Endothelial cell (in vitro differentiated cells): ENCODE results near the gene SEC24D. TPM values are rescaled to one million over a fixed set of nuclear protein-coding genes. Genes with fewer than 3 reads are reported as not detected.

Experiments used
- DNase-seq: peaks from one replicate; pipeline ENCODE4 v3.0.0; 2021; ENCODE audit warnings: low spot score
- H3K27ac Mint-ChIP-seq: one replicate; pipeline ENCODE4 v1.8.0; 2021; ENCODE audit warnings: mixed read lengths, inconsistent platforms; ENCODE audit not compliant: unreplicated experiment
- H3K27me3 Mint-ChIP-seq: one replicate; pipeline ENCODE4 v1.8.0; 2021; ENCODE audit warnings: mild to moderate bottlenecking, moderate library complexity, mixed read lengths, inconsistent platforms; ENCODE audit not compliant: unreplicated experiment
- H3K36me3 Mint-ChIP-seq: one replicate; pipeline ENCODE4 v1.8.0; 2021; ENCODE audit warnings: mild to moderate bottlenecking, low read depth, mixed read lengths, inconsistent platforms; ENCODE audit not compliant: unreplicated experiment
- H3K4me1 Mint-ChIP-seq: one replicate; pipeline ENCODE4 v1.8.0; 2021; ENCODE audit warnings: mild to moderate bottlenecking, mixed read lengths, inconsistent platforms; ENCODE audit not compliant: unreplicated experiment
- H3K4me3 Mint-ChIP-seq: one replicate; pipeline ENCODE4 v1.8.0; 2021; ENCODE audit warnings: mild to moderate bottlenecking, mixed read lengths, inconsistent platforms; ENCODE audit not compliant: unreplicated experiment
- H3K9me3 Mint-ChIP-seq: one replicate; pipeline ENCODE4 v1.8.0; 2021; ENCODE audit warnings: mixed read lengths, inconsistent platforms; ENCODE audit not compliant: unreplicated experiment
- CTCF ChIP-seq: fragments of 200-600 bp; sonication (generic); IDR thresholded peaks from one replicate; pipeline ENCODE4 v1.5.0; 2021; ENCODE audit warnings: antibody characterized with exemption; ENCODE audit not compliant: unreplicated experiment
- total RNA-seq: library from RNA; stranded (reverse); fragmentation: NEBNext Ultra II Directional; extraction: Animal tissue kit (Norgen Biotek cat#: 25700); gene quantifications from one replicate; pipeline ENCODE4 v1.2.1, GENCODE V29; 2021; ENCODE audit not compliant: unreplicated experiment

The SEC24D gene
- total RNA-seq, 1 donor from 2014 or later = 70.4 TPM

GRCh38 chr4:118762730-118763477 is 73.0 kb downstream of the SEC24D start:
- no peak overlapping the region for H3K4me3 Mint-ChIP-seq
- no peak for DNase-seq
- peaks cover 1% of the 10 kb centered on the region for H3K27me3 Mint-ChIP-seq
- H3K36me3 Mint-ChIP-seq = peaks cover 33% of the 10 kb centered on the region
- H3K9me3 Mint-ChIP-seq = no peaks in the 10 kb centered on the region
- no peak for TF ChIP-seq CTCF
- H3K4me1 Mint-ChIP-seq = no peaks in the 10 kb centered on the region
- no peak overlapping the region for H3K27ac Mint-ChIP-seq

- Mint-ChIP-seq H3K36me3 (peaks cover 36% of the 10 kb centered on the region), H3K27ac (no peak overlapping the region), H3K4me1 (no peaks in the 10 kb centered on the region)
Observed at GRCh38 chr4:118762155-118762554, 73.8 kb downstream of the SEC24D start.

GRCh38 chr4:118761397-118762016 is 74.4 kb downstream of the SEC24D start:
- DNase-seq = no peak
- TF ChIP-seq CTCF = no peak
- Mint-ChIP-seq H3K4me3 (no peak overlapping the region), H3K36me3 (peaks cover 30% of the 10 kb centered on the region), H3K27me3 (peaks cover 1% of the 10 kb centered on the region), H3K27ac (no peak overlapping the region), H3K4me1 (no peaks in the 10 kb centered on the region), H3K9me3 (no peaks in the 10 kb centered on the region)

More at GRCh38 chr4:118762155-118762554, 73.8 kb downstream of the SEC24D start:
- Mint-ChIP-seq H3K9me3 (no peaks in the 10 kb centered on the region), H3K27me3 (peaks cover 1% of the 10 kb centered on the region), H3K4me3 (no peak overlapping the region)
- no peak for DNase-seq
- TF ChIP-seq CTCF = no peak

- Mint-ChIP-seq H3K36me3 (peaks cover 29% of the 10 kb centered on the region), H3K27ac (no peak overlapping the region), H3K27me3 (peaks cover 1% of the 10 kb centered on the region), H3K4me1 (no peaks in the 10 kb centered on the region), H3K9me3 (no peaks in the 10 kb centered on the region), H3K4me3 (no peak overlapping the region)
- no peak for DNase-seq
- no peak for TF ChIP-seq CTCF
Observed at GRCh38 chr4:118760493-118760892, 75.4 kb downstream of the SEC24D start.

GRCh38 chr4:118760092-118760491 is 75.8 kb downstream of the SEC24D start:
- no peaks in the 10 kb centered on the region for H3K4me1 Mint-ChIP-seq
- peaks cover 29% of the 10 kb centered on the region for H3K36me3 Mint-ChIP-seq
- H3K9me3 Mint-ChIP-seq = no peaks in the 10 kb centered on the region
- no peak for DNase-seq
- peaks cover 1% of the 10 kb centered on the region for H3K27me3 Mint-ChIP-seq
- no peak for TF ChIP-seq CTCF
- no peak overlapping the region for H3K27ac Mint-ChIP-seq
- H3K4me3 Mint-ChIP-seq = no peak overlapping the region
